Osteoblast (primary cell): ENCODE measurements around the gene UBE2Z. TPM values are rescaled to one million over a fixed set of nuclear protein-coding genes. Genes with fewer than 3 reads are reported as not detected.

ENCODE experiments used
- DNase-seq: peaks from one replicate; pipeline ENCODE4 v3.0.0; 2011; ENCODE audit warnings: low spot score, mixed read lengths; ENCODE audit not compliant: insufficient read length; ENCODE audit errors: missing footprints
- H2AFZ ChIP-seq: 2 replicates; pipeline ENCODE4 v1.6.0; 2011; ENCODE audit warnings: mild to moderate bottlenecking, low read length
- H3K27ac ChIP-seq: 2 replicates; pipeline ENCODE4 v1.5.1; 2011; ENCODE audit warnings: mild to moderate bottlenecking, low read depth, low read length, moderate library complexity
- H3K27me3 ChIP-seq: 2 replicates; pipeline ENCODE4 v1.6.0; 2012; ENCODE audit warnings: mild to moderate bottlenecking, control low read depth, inconsistent platforms, low read length, moderate library complexity; ENCODE audit not compliant: insufficient read depth
- H3K36me3 ChIP-seq: 2 replicates; pipeline ENCODE4 v1.5.1; 2011; ENCODE audit warnings: mild to moderate bottlenecking, low read length, control low read depth, moderate library complexity; ENCODE audit not compliant: insufficient read depth
- H3K4me1 ChIP-seq: 2 replicates; pipeline ENCODE4 v1.5.1; 2011; ENCODE audit warnings: mild to moderate bottlenecking, low read length, control low read depth, moderate library complexity; ENCODE audit not compliant: insufficient read depth
- H3K4me2 ChIP-seq: 2 replicates; pipeline ENCODE4 v1.6.0; 2011; ENCODE audit warnings: mild to moderate bottlenecking, low read length; ENCODE audit not compliant: insufficient read depth
- H3K4me3 ChIP-seq: fragments of 200-600 bp; sonication (generic); 3 replicates; pipeline ENCODE4 v1.5.1; 2012; ENCODE audit warnings: mild to moderate bottlenecking, low read length, inconsistent platforms; ENCODE audit not compliant: insufficient read depth
- H3K79me2 ChIP-seq: 2 replicates; pipeline ENCODE4 v1.6.0; 2012; ENCODE audit warnings: mild to moderate bottlenecking, low read length, control low read depth, inconsistent platforms; ENCODE audit not compliant: insufficient read depth
- H3K9me3 ChIP-seq: 2 replicates; pipeline ENCODE4 v1.5.1; 2011; ENCODE audit warnings: low read depth, low read length, control low read depth
- H4K20me1 ChIP-seq: 2 replicates; pipeline ENCODE4 v1.6.0; 2012; ENCODE audit warnings: mild to moderate bottlenecking, low read length, control low read depth; ENCODE audit not compliant: insufficient read depth
- CTCF ChIP-seq: IDR thresholded peaks from 2 replicates; pipeline ENCODE4 v1.5.1; 2011; ENCODE audit warnings: mild to moderate bottlenecking, low read depth, low read length, moderate library complexity; ENCODE audit errors: extremely low read depth
- total RNA-seq: library from RNA; depleted of rRNA; stranded (reverse); fragments of >200 nt; gene quantifications from 2 replicates; pipeline ENCODE4 v1.2.3, GENCODE V29; 2012

Gene UBE2Z
- total RNA-seq, 1 donor, result 98.8 TPM

GRCh38 chr17:48883171-48883570 lies 25.0 kb upstream of the UBE2Z start:
- TF ChIP-seq CTCF, result no peak
- Histone ChIP-seq H3K9me3 (no peaks in the 10 kb centered on the region), H2AFZ (peak overlapping the region; percentile 15), H4K20me1 (no peaks in the 10 kb centered on the region), H3K36me3 (no peaks in the 10 kb centered on the region), H3K27me3 (peaks cover 5% of the 10 kb centered on the region), H3K79me2 (no peaks in the 10 kb centered on the region), H3K4me3 (no peak overlapping the region), H3K27ac (no peak overlapping the region), H3K4me1 (no peaks in the 10 kb centered on the region), H3K4me2 (no peak overlapping the region)
- DNase-seq, result no peak

- H3K4me3 ChIP-seq, result no peak overlapping the region
- no peak for DNase-seq
- H3K27ac ChIP-seq, result no peak overlapping the region
- H3K36me3 ChIP-seq, result peaks cover 3% of the 10 kb centered on the region
- no peaks in the 10 kb centered on the region for H3K9me3 ChIP-seq
- no peaks in the 10 kb centered on the region for H3K27me3 ChIP-seq
- no peak overlapping the region for H2AFZ ChIP-seq
- peaks cover 14% of the 10 kb centered on the region for H3K4me1 ChIP-seq
- no peaks in the 10 kb centered on the region for H4K20me1 ChIP-seq
- H3K79me2 ChIP-seq, result peaks cover 21% of the 10 kb centered on the region
- TF ChIP-seq CTCF, result no peak
- H3K4me2 ChIP-seq, result no peak overlapping the region
Measured at GRCh38 chr17:48890086-48890485, 18.1 kb upstream of the UBE2Z start.

- H3K4me3 ChIP-seq, result peak overlapping the region; percentile 91
- H3K9me3 ChIP-seq, result no peaks in the 10 kb centered on the region
- peaks cover 23% of the 10 kb centered on the region for H3K36me3 ChIP-seq
- no peak for TF ChIP-seq CTCF
- H3K27ac ChIP-seq, result peak overlapping the region; percentile 78
- peaks cover 25% of the 10 kb centered on the region for H3K79me2 ChIP-seq
- no peaks in the 10 kb centered on the region for H3K27me3 ChIP-seq
- no peaks in the 10 kb centered on the region for H4K20me1 ChIP-seq
- peaks cover 14% of the 10 kb centered on the region for H3K4me1 ChIP-seq
- peak; percentile 49 for DNase-seq
- H3K4me2 ChIP-seq, result peak overlapping the region; percentile 96
- H2AFZ ChIP-seq, result peak overlapping the region; percentile 90
Measured at GRCh38 chr17:48892940-48893645, 15.1 kb upstream of the UBE2Z start.

- Histone ChIP-seq H3K4me3 (peak overlapping the region; percentile 91), H3K79me2 (peaks cover 25% of the 10 kb centered on the region), H3K4me1 (peaks cover 14% of the 10 kb centered on the region), H3K4me2 (peak overlapping the region; percentile 96), H3K27ac (peak overlapping the region; percentile 78), H3K27me3 (no peaks in the 10 kb centered on the region), H2AFZ (peak overlapping the region; percentile 90), H4K20me1 (no peaks in the 10 kb centered on the region), H3K36me3 (peaks cover 27% of the 10 kb centered on the region), H3K9me3 (no peaks in the 10 kb centered on the region)
- TF ChIP-seq CTCF, result no peak
- DNase-seq, result peak; percentile 43
Measured at GRCh38 chr17:48893646-48894508, 14.3 kb upstream of the UBE2Z start.
